ENCODE results near the gene PLA2G15. TPM values are rescaled to one million over a fixed set of nuclear protein-coding genes. Genes with fewer than 3 reads are reported as not detected.

Gene PLA2G15
- total and polyA plus RNA-seq, 2 experiments from 2014 or later = 24.2 to 31.7 TPM

DNA sequence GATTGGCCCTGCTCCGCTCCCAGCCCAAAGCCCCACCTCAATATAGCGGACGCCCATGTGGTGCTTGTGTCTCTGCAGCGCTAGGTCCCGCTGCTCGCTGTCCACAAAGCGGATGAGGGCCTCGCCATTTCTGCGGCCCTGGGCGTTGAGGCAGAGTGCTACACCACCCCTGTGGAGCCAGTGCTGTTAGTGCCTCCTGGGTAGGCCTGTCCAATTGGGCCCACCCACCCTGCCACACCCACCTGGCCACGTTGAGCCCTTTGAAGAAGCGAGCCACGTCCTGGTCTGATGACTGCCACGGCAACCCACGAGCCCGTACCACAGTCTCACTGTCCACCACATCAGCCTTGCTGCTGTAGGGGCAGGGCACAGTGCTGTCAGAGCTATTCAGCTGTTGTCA lies 12.8 kb upstream of the PLA2G15 start:
- H3K4me1 ChIP-seq (ENCODE audit: insufficient read depth) = peaks cover 32% of the 10 kb centered on the region
- H3K27me3 ChIP-seq = no peaks in the 10 kb centered on the region
- TF ChIP-seq EZH2phosphoT487 (IDR thresholded peaks at IDR 0.05; ENCODE audit: low read depth, severe bottlenecking, unreplicated experiment) (no peak), EZH2 (IDR thresholded peaks at IDR 0.05; ENCODE audit: borderline replicate concordance) (no peak)
- TF ChIP-seq, protein P1, sequence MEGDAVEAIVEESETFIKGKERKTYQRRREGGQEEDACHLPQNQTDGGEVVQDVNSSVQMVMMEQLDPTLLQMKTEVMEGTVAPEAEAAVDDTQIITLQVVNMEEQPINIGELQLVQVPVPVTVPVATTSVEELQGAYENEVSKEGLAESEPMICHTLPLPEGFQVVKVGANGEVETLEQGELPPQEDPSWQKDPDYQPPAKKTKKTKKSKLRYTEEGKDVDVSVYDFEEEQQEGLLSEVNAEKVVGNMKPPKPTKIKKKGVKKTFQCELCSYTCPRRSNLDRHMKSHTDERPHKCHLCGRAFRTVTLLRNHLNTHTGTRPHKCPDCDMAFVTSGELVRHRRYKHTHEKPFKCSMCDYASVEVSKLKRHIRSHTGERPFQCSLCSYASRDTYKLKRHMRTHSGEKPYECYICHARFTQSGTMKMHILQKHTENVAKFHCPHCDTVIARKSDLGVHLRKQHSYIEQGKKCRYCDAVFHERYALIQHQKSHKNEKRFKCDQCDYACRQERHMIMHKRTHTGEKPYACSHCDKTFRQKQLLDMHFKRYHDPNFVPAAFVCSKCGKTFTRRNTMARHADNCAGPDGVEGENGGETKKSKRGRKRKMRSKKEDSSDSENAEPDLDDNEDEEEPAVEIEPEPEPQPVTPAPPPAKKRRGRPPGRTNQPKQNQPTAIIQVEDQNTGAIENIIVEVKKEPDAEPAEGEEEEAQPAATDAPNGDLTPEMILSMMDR (IDR thresholded peaks at IDR 0.05; ENCODE audit: poor library complexity) = no peak

DNA sequence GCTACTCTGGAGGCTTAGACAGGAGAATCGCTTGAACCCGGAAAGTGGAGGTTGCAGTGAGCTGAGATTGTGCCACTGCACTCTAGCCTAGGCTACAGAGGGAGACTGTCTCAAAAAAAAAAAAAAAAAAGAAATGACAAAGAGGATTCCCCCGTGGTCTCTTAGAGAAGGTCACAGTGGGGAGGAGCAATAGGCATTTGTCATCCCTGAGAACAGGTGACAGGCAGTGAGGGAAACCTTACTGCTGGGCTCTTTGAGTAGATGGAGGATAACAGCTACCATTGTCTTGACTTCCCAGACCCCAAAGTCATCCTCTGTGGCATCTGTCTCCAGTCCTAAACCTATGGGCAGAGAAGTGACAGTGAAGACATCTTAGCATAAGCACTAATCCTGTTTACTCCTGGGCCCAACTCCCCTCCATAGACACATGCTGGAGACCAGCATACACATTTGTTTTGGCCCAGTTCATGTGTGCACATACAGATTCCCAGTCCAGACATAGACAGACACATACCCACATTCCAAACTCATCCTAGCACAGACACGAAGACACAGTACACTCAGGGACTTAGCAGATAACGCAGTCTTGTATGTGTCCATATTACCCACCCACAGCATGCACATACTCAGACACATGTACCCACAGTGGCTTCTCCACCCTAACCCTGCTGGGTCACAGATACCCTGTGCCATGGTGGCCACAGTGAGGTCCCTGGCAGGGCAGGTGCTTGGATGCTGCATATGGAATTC lies 11.9 kb upstream of the PLA2G15 start:
- H3K27me3 ChIP-seq = no peaks in the 10 kb centered on the region
- H3K9me3 ChIP-seq (ENCODE audit: low read depth) = no peaks in the 10 kb centered on the region
- peaks cover 9% of the 10 kb centered on the region for H4K20me1 ChIP-seq (ENCODE audit: insufficient read depth, poor library complexity, severe bottlenecking)
- H2AFZ ChIP-seq = no peak overlapping the region
- peak overlapping the region; percentile 100 for H3K27ac ChIP-seq
- DNase-seq (ENCODE audit: low spot score) = no peak
- H3K4me2 ChIP-seq = peak overlapping the region; percentile 85
- H3K4me1 ChIP-seq (ENCODE audit: insufficient read depth) = peaks cover 28% of the 10 kb centered on the region
- H3K9me2 ChIP-seq (replicated peaks; ENCODE audit: insufficient read depth) = no peaks in the 10 kb centered on the region
- WGBS (ENCODE audit: low lambda C conversion rate, missing lambda C conversion rate) = 88% methylated on average over 5 of the region's 5 CpGs
- TF ChIP-seq, protein P1 (IDR thresholded peaks at IDR 0.05; ENCODE audit: poor library complexity) = no peak
- TF ChIP-seq EZH2phosphoT487 (IDR thresholded peaks at IDR 0.05; ENCODE audit: low read depth, severe bottlenecking, unreplicated experiment) = no peak
- TF ChIP-seq EZH2 (IDR thresholded peaks at IDR 0.05; ENCODE audit: borderline replicate concordance) = no peak
- H3K4me3 ChIP-seq = no peak overlapping the region
- H3K79me2 ChIP-seq = peaks cover 28% of the 10 kb centered on the region
- no peaks in the 10 kb centered on the region for H3K36me3 ChIP-seq (replicated peaks; ENCODE audit: insufficient read depth, low read depth)

More for the DNA sequence above, 12.8 kb upstream of the PLA2G15 start:
- DNase-seq (ENCODE audit: low spot score) = no peak
- no peak overlapping the region for H3K4me2 ChIP-seq
- H3K36me3 ChIP-seq (replicated peaks; ENCODE audit: insufficient read depth, low read depth) = no peaks in the 10 kb centered on the region
- H3K79me2 ChIP-seq = peaks cover 28% of the 10 kb centered on the region
- H4K20me1 ChIP-seq (ENCODE audit: insufficient read depth, poor library complexity, severe bottlenecking) = peaks cover 9% of the 10 kb centered on the region
- WGBS (ENCODE audit: low lambda C conversion rate, missing lambda C conversion rate) = 91% methylated on average over 16 of the region's 16 CpGs
- no peak overlapping the region for H2AFZ ChIP-seq
- no peaks in the 10 kb centered on the region for H3K9me3 ChIP-seq (ENCODE audit: low read depth)
- no peak overlapping the region for H3K4me3 ChIP-seq
- no peak overlapping the region for H3K27ac ChIP-seq
- H3K9me2 ChIP-seq (replicated peaks; ENCODE audit: insufficient read depth) = no peaks in the 10 kb centered on the region

DNA sequence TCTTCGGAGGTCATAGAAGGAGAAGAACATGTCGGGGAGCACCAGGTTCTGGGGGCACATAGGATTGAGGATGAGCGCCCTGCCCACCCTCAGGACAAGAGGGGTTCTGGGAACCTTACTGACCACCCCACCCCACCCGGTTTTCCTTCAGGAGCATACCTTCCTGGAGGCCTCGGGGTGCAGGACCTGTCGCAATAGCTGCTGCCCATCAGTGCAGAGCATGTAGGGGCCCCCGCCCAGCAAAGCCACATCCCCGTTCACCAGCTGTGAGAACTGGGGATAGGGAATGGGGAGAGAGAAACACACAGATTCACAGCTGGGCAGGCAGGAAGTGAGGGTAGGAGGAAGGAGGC lies 11.4 kb upstream of the PLA2G15 start:
- WGBS (ENCODE audit: low lambda C conversion rate, missing lambda C conversion rate) = 58% methylated on average over 8 of the region's 8 CpGs
- peak overlapping the region; percentile 85 for H3K4me2 ChIP-seq
- no peaks in the 10 kb centered on the region for H3K9me2 ChIP-seq (replicated peaks; ENCODE audit: insufficient read depth)

More for the DNA sequence above, 11.4 kb upstream of the PLA2G15 start:
- no peak for DNase-seq (ENCODE audit: low spot score)
- Histone ChIP-seq H3K27me3 (no peaks in the 10 kb centered on the region), H3K4me3 (no peak overlapping the region), H3K27ac (peak overlapping the region; percentile 100), H3K4me1 (ENCODE audit: insufficient read depth) (peaks cover 22% of the 10 kb centered on the region), H3K79me2 (peaks cover 28% of the 10 kb centered on the region), H3K9me3 (ENCODE audit: low read depth) (no peaks in the 10 kb centered on the region), H2AFZ (no peak overlapping the region), H3K36me3 (replicated peaks; ENCODE audit: insufficient read depth, low read depth) (no peaks in the 10 kb centered on the region), H4K20me1 (ENCODE audit: insufficient read depth, poor library complexity, severe bottlenecking) (peaks cover 9% of the 10 kb centered on the region)
- TF ChIP-seq, protein P1 (IDR thresholded peaks at IDR 0.05; ENCODE audit: poor library complexity) = no peak
- no peak for TF ChIP-seq EZH2 (IDR thresholded peaks at IDR 0.05; ENCODE audit: borderline replicate concordance)
- no peak for TF ChIP-seq EZH2phosphoT487 (IDR thresholded peaks at IDR 0.05; ENCODE audit: low read depth, severe bottlenecking, unreplicated experiment)

All from hepatocyte (in vitro differentiated cells).